SK-N-MC (cell line): ENCODE measurements around the gene CDH22.

Source experiments
- DNase-seq: peaks from one replicate; pipeline ENCODE4 v3.0.0-alpha.2; 2011; ENCODE audit warnings: low read depth, low spot score
- H3K27ac ChIP-seq: fragments of 200-600 bp; sonication (generic); 2 replicates; pipeline ENCODE4 v1.5.1; 2016; ENCODE audit warnings: mixed run types
- H3K36me3 ChIP-seq: fragments of 200-600 bp; sonication (generic); 2 replicates; pipeline ENCODE4 v1.6.1; 2017; ENCODE audit warnings: antibody characterized with exemption, low read length, mixed read lengths; ENCODE audit not compliant: insufficient read depth
- H3K4me3 ChIP-seq: fragments of 200-600 bp; sonication (generic); 2 replicates; pipeline ENCODE4 v1.5.1; 2016
- H3K9ac ChIP-seq: fragments of 200-600 bp; sonication (generic); 2 replicates; pipeline ENCODE4 v1.8.0; 2017; ENCODE audit warnings: mixed run types, mixed read lengths; ENCODE audit not compliant: insufficient read length
- H3K9me3 ChIP-seq: fragments of 200-600 bp; sonication (generic); 2 replicates; pipeline ENCODE4 v1.6.1; 2017; ENCODE audit warnings: low read depth, mild to moderate bottlenecking, antibody characterized with exemption, low read length, moderate library complexity, mixed read lengths
- EZH2 ChIP-seq: fragments of 200-600 bp; sonication (generic); IDR thresholded peaks from one replicate; pipeline ENCODE4 v1.6.1; 2017; ENCODE audit warnings: antibody characterized with exemption
- FOXP2 ChIP-seq: optimal IDR thresholded peaks from 2 replicates; pipeline ENCODE3; 2011; ENCODE audit warnings: mild to moderate bottlenecking, moderate library complexity; ENCODE audit not compliant: insufficient read depth; ENCODE audit errors: extremely low read length, control extremely low read depth
- POLR2AphosphoS5 ChIP-seq: IDR thresholded peaks from 2 replicates; pipeline ENCODE4 v1.6.1; 2012; ENCODE audit warnings: mild to moderate bottlenecking, low read depth, low read length, borderline replicate concordance

CDH22 gene

GRCh38 chr20:46353500-46354206 is 45.4 kb upstream of the CDH22 start:
- Histone ChIP-seq H3K36me3 (no peaks in the 10 kb centered on the region), H3K27ac (peak overlapping the region; percentile 62), H3K9ac (no peak overlapping the region), H3K4me3 (peak overlapping the region; percentile 45), H3K9me3 (no peaks in the 10 kb centered on the region)
- TF ChIP-seq FOXP2 (no peak), EZH2 (no peak), POLR2AphosphoS5 (no peak)
- DNase-seq, result no peak

GRCh38 chr20:46352370-46352938 is 44.2 kb upstream of the CDH22 start:
- Histone ChIP-seq H3K9ac (no peak overlapping the region), H3K27ac (no peak overlapping the region), H3K4me3 (no peak overlapping the region), H3K36me3 (no peaks in the 10 kb centered on the region), H3K9me3 (no peaks in the 10 kb centered on the region)
- DNase-seq, result no peak
- no peak for TF ChIP-seq POLR2AphosphoS5
- no peak for TF ChIP-seq FOXP2
- TF ChIP-seq EZH2, result no peak

- Histone ChIP-seq H3K9ac (no peak overlapping the region), H3K36me3 (no peaks in the 10 kb centered on the region), H3K9me3 (no peaks in the 10 kb centered on the region), H3K4me3 (no peak overlapping the region), H3K27ac (no peak overlapping the region)
- TF ChIP-seq POLR2AphosphoS5 (no peak), FOXP2 (no peak), EZH2 (no peak)
- no peak for DNase-seq
Measured at GRCh38 chr20:46351357-46352058, 43.2 kb upstream of the CDH22 start.

GRCh38 chr20:46350986-46351267 is 42.6 kb upstream of the CDH22 start:
- Histone ChIP-seq H3K9me3 (no peaks in the 10 kb centered on the region), H3K27ac (no peak overlapping the region), H3K4me3 (no peak overlapping the region), H3K36me3 (no peaks in the 10 kb centered on the region), H3K9ac (no peak overlapping the region)
- TF ChIP-seq FOXP2 (no peak), EZH2 (no peak), POLR2AphosphoS5 (no peak)
- no peak for DNase-seq

GRCh38 chr20:46350201-46350985 is 42.1 kb upstream of the CDH22 start:
- H3K27ac ChIP-seq, result no peak overlapping the region
- H3K9me3 ChIP-seq, result no peaks in the 10 kb centered on the region
- no peak for DNase-seq
- no peak overlapping the region for H3K4me3 ChIP-seq
- H3K9ac ChIP-seq, result no peak overlapping the region
- H3K36me3 ChIP-seq, result no peaks in the 10 kb centered on the region
- TF ChIP-seq POLR2AphosphoS5 (no peak), FOXP2 (no peak), EZH2 (no peak)

- Histone ChIP-seq H3K9ac (no peak overlapping the region), H3K36me3 (no peaks in the 10 kb centered on the region), H3K9me3 (no peaks in the 10 kb centered on the region), H3K27ac (no peak overlapping the region), H3K4me3 (no peak overlapping the region)
- DNase-seq, result no peak
- TF ChIP-seq FOXP2 (no peak), EZH2 (no peak), POLR2AphosphoS5 (no peak)
Measured at GRCh38 chr20:46349742-46350056, 41.4 kb upstream of the CDH22 start.

GRCh38 chr20:46349035-46349741 is 40.9 kb upstream of the CDH22 start:
- no peak overlapping the region for H3K9ac ChIP-seq
- DNase-seq, result no peak
- no peaks in the 10 kb centered on the region for H3K9me3 ChIP-seq
- H3K4me3 ChIP-seq, result no peak overlapping the region
- TF ChIP-seq EZH2 (no peak), POLR2AphosphoS5 (no peak), FOXP2 (no peak)
- no peak overlapping the region for H3K27ac ChIP-seq
- no peaks in the 10 kb centered on the region for H3K36me3 ChIP-seq
